Progenitor cell of endocrine pancreas (in vitro differentiated cells): ENCODE data around the gene CALML6. TPM values are rescaled to one million over a fixed set of nuclear protein-coding genes. Genes with fewer than 3 reads are reported as not detected.

Experiments used
- DNase-seq: peaks from one replicate; pipeline ENCODE4 v3.0.0; 2021; ENCODE audit warnings: low spot score; ENCODE audit not compliant: unreplicated experiment
- H3K27ac Mint-ChIP-seq: 2 replicates; pipeline ENCODE4 v1.8.0; 2021; ENCODE audit warnings: mild to moderate bottlenecking, moderate library complexity, mixed read lengths
- H3K27me3 Mint-ChIP-seq: 2 replicates; pipeline ENCODE4 v1.8.0; 2021; ENCODE audit warnings: mixed read lengths
- H3K36me3 Mint-ChIP-seq: 2 replicates; pipeline ENCODE4 v1.8.0; 2022; ENCODE audit warnings: mixed read lengths; ENCODE audit not compliant: insufficient read depth
- H3K4me1 Mint-ChIP-seq: 2 replicates; pipeline ENCODE4 v1.8.0; 2021; ENCODE audit warnings: low read depth, mixed read lengths
- H3K4me3 Mint-ChIP-seq: 2 replicates; pipeline ENCODE4 v1.8.0; 2021; ENCODE audit warnings: low read depth, mild to moderate bottlenecking, moderate library complexity, mixed read lengths
- H3K9me3 Mint-ChIP-seq: 2 replicates; pipeline ENCODE4 v1.8.0; 2021; ENCODE audit warnings: low read depth, mixed read lengths
- CTCF ChIP-seq: fragments of 200-600 bp; sonication (generic); IDR thresholded peaks from one replicate; pipeline ENCODE4 v1.5.0; 2021; ENCODE audit warnings: antibody characterized with exemption, mild to moderate bottlenecking; ENCODE audit not compliant: unreplicated experiment
- total RNA-seq: library from RNA; stranded (reverse); gene quantifications from 2 replicates; pipeline ENCODE4 v1.2.1, GENCODE V29; 2021

Gene CALML6
- total RNA-seq, 1 donor from 2014 or later = 1.1 TPM

- H3K27ac Mint-ChIP-seq = no peak overlapping the region
- no peak for DNase-seq
- peaks cover 10% of the 10 kb centered on the region for H3K4me1 Mint-ChIP-seq
- H3K9me3 Mint-ChIP-seq = no peaks in the 10 kb centered on the region
- no peak for TF ChIP-seq CTCF
- no peaks in the 10 kb centered on the region for H3K27me3 Mint-ChIP-seq
- H3K4me3 Mint-ChIP-seq = no peak overlapping the region
- H3K36me3 Mint-ChIP-seq = peaks cover 33% of the 10 kb centered on the region
These were observed 40.2 kb upstream of the CALML6 start for GRCh38 chr1:1874901-1875300.

GRCh38 chr1:1875932-1876331 is 39.1 kb upstream of the CALML6 start:
- peaks cover 15% of the 10 kb centered on the region for H3K4me1 Mint-ChIP-seq
- no peak overlapping the region for H3K4me3 Mint-ChIP-seq
- no peaks in the 10 kb centered on the region for H3K27me3 Mint-ChIP-seq
- no peak for TF ChIP-seq CTCF
- H3K27ac Mint-ChIP-seq = no peak overlapping the region
- DNase-seq = no peak
- H3K36me3 Mint-ChIP-seq = peaks cover 33% of the 10 kb centered on the region
- no peaks in the 10 kb centered on the region for H3K9me3 Mint-ChIP-seq

GRCh38 chr1:1876335-1876930 is 38.6 kb upstream of the CALML6 start:
- Mint-ChIP-seq H3K27ac (peak overlapping the region; percentile 34), H3K9me3 (no peaks in the 10 kb centered on the region), H3K4me1 (peaks cover 20% of the 10 kb centered on the region), H3K36me3 (peaks cover 33% of the 10 kb centered on the region), H3K27me3 (no peaks in the 10 kb centered on the region), H3K4me3 (no peak overlapping the region)
- no peak for TF ChIP-seq CTCF
- DNase-seq = no peak

GRCh38 chr1:1877865-1878436 is 37.1 kb upstream of the CALML6 start:
- Mint-ChIP-seq H3K4me1 (peaks cover 22% of the 10 kb centered on the region), H3K9me3 (no peaks in the 10 kb centered on the region), H3K36me3 (peaks cover 29% of the 10 kb centered on the region), H3K27ac (no peak overlapping the region), H3K4me3 (no peak overlapping the region), H3K27me3 (no peaks in the 10 kb centered on the region)
- DNase-seq = no peak
- no peak for TF ChIP-seq CTCF

GRCh38 chr1:1879942-1880341 is 35.1 kb upstream of the CALML6 start:
- Mint-ChIP-seq H3K27me3 (no peaks in the 10 kb centered on the region), H3K4me1 (peaks cover 30% of the 10 kb centered on the region), H3K27ac (no peak overlapping the region), H3K9me3 (no peaks in the 10 kb centered on the region), H3K36me3 (peaks cover 24% of the 10 kb centered on the region), H3K4me3 (no peak overlapping the region)
- no peak for TF ChIP-seq CTCF
- DNase-seq = no peak
